Measurements from ENCODE around the gene MOV10L1.

The MOV10L1 gene

GRCh38 chr22:50061824-50062355 is 27.9 kb upstream of the MOV10L1 start:
- Histone ChIP-seq H3K27me3 (ENCODE audit: insufficient read depth, poor library complexity, severe bottlenecking) (peaks cover 22% of the 10 kb centered on the region), H3K9me3 (ENCODE audit: severe bottlenecking) (no peaks in the 10 kb centered on the region), H3K4me1 (ENCODE audit: insufficient read depth, poor library complexity, severe bottlenecking) (no peaks in the 10 kb centered on the region), H3K27ac (ENCODE audit: poor library complexity, severe bottlenecking) (no peak overlapping the region), H3K36me3 (ENCODE audit: low read depth) (no peaks in the 10 kb centered on the region), H3K4me3 (ENCODE audit: severe bottlenecking) (no peak overlapping the region)
- no peak for ATAC-seq (ENCODE audit: low read depth)
- TF ChIP-seq CTCF (IDR thresholded peaks at IDR 0.05; ENCODE audit: poor library complexity, severe bottlenecking): no peak
- no peak for DNase-seq (ENCODE audit: low spot score)

GRCh38 chr22:50062509-50063135 is 27.2 kb upstream of the MOV10L1 start:
- TF ChIP-seq CTCF (IDR thresholded peaks at IDR 0.05; ENCODE audit: poor library complexity, severe bottlenecking): no peak
- Histone ChIP-seq H3K36me3 (ENCODE audit: low read depth) (no peaks in the 10 kb centered on the region), H3K4me1 (ENCODE audit: insufficient read depth, poor library complexity, severe bottlenecking) (no peaks in the 10 kb centered on the region), H3K9me3 (ENCODE audit: severe bottlenecking) (no peaks in the 10 kb centered on the region), H3K4me3 (ENCODE audit: severe bottlenecking) (no peak overlapping the region), H3K27ac (ENCODE audit: poor library complexity, severe bottlenecking) (no peak overlapping the region), H3K27me3 (ENCODE audit: insufficient read depth, poor library complexity, severe bottlenecking) (peaks cover 22% of the 10 kb centered on the region)
- ATAC-seq (ENCODE audit: low read depth): no peak
- no peak for DNase-seq (ENCODE audit: low spot score)

GRCh38 chr22:50063589-50064393 is 26.0 kb upstream of the MOV10L1 start:
- H3K27me3 ChIP-seq (ENCODE audit: insufficient read depth, poor library complexity, severe bottlenecking): peaks cover 14% of the 10 kb centered on the region
- H3K27ac ChIP-seq (ENCODE audit: poor library complexity, severe bottlenecking): no peak overlapping the region
- no peaks in the 10 kb centered on the region for H3K9me3 ChIP-seq (ENCODE audit: severe bottlenecking)
- TF ChIP-seq CTCF (IDR thresholded peaks at IDR 0.05; ENCODE audit: poor library complexity, severe bottlenecking): no peak
- no peak overlapping the region for H3K4me3 ChIP-seq (ENCODE audit: severe bottlenecking)
- H3K4me1 ChIP-seq (ENCODE audit: insufficient read depth, poor library complexity, severe bottlenecking): no peaks in the 10 kb centered on the region
- H3K36me3 ChIP-seq (ENCODE audit: low read depth): no peaks in the 10 kb centered on the region
- ATAC-seq (ENCODE audit: low read depth): no peak
- DNase-seq (ENCODE audit: low spot score): peak; percentile 56

- H3K36me3 ChIP-seq (ENCODE audit: low read depth): no peaks in the 10 kb centered on the region
- H3K4me1 ChIP-seq (ENCODE audit: insufficient read depth, poor library complexity, severe bottlenecking): no peaks in the 10 kb centered on the region
- H3K27ac ChIP-seq (ENCODE audit: poor library complexity, severe bottlenecking): no peak overlapping the region
- ATAC-seq (ENCODE audit: low read depth): no peak
- H3K4me3 ChIP-seq (ENCODE audit: severe bottlenecking): no peak overlapping the region
- H3K27me3 ChIP-seq (ENCODE audit: insufficient read depth, poor library complexity, severe bottlenecking): peaks cover 7% of the 10 kb centered on the region
- DNase-seq (ENCODE audit: low spot score): no peak
- no peak for TF ChIP-seq CTCF (IDR thresholded peaks at IDR 0.05; ENCODE audit: poor library complexity, severe bottlenecking)
- no peaks in the 10 kb centered on the region for H3K9me3 ChIP-seq (ENCODE audit: severe bottlenecking)
These were observed 25.4 kb upstream of the MOV10L1 start for GRCh38 chr22:50064453-50064852.

Measured in RWPE2 (cell line).